Colonic mucosa (tissue), 4 donors: ENCODE data around the gene GRM8. TPM values are rescaled to one million over a fixed set of nuclear protein-coding genes. Genes with fewer than 3 reads are reported as not detected.
"Not testable (repeated sequence)": the region's sequence is repeated elsewhere in the genome, so short reads cannot be mapped to it uniquely, and the experiment has no call there.

ENCODE experiments used
- DNase-seq: peaks from one replicate; pipeline ENCODE4 v3.0.0-alpha.2; 2020
- H3K27ac ChIP-seq: fragments of 200-600 bp; one replicate; pipeline ENCODE4 v1.8.0; 2021
- H3K27me3 ChIP-seq: fragments of 200-600 bp; one replicate; pipeline ENCODE4 v1.8.0; 2021
- H3K36me3 ChIP-seq: fragments of 200-600 bp; one replicate; pipeline ENCODE4 v1.8.0; 2021
- H3K4me1 ChIP-seq: fragments of 200-600 bp; one replicate; pipeline ENCODE4 v1.8.0; 2021; ENCODE audit warnings: mild to moderate bottlenecking
- H3K4me3 ChIP-seq: fragments of 200-600 bp; one replicate; pipeline ENCODE4 v1.8.0; 2021
- H3K9ac ChIP-seq, 2 donors: one replicate each; pipeline ENCODE4 v1.7.0; 2013; ENCODE audit warnings: control low read depth in 2 of 2, low read depth in 2 of 2, low read length in 2 of 2
- H3K9me3 ChIP-seq: fragments of 200-600 bp; one replicate; pipeline ENCODE4 v1.8.0; 2021
- CTCF ChIP-seq: fragments of 200-600 bp; IDR thresholded peaks from one replicate; pipeline ENCODE4 v1.8.0; 2022; ENCODE audit warnings: antibody characterized with exemption, mild to moderate bottlenecking
- intact Hi-C: fragments of 100-400 bp; cut with DNase I; formaldehyde crosslinking; loops from one replicate; pipeline ENCODE4 v1.14.1; 2022
- total RNA-seq, 2 donors: library from RNA; stranded (reverse); fragmentation: NEBNext Ultra II Directional in 1 of 2; extraction: Animal tissue kit (Norgen Biotek cat#: 25700) in 1 of 2; gene quantifications; one replicate each; pipeline ENCODE4 v1.2.1, GENCODE V29; 2021
- donor health status: healthy.
- donor health status: DM: no; HTN: no; CAD: no.
- donor health status: DM: no; HTN: no; CAD: no.

Gene GRM8
- total RNA-seq, 2 donors from 2014 or later: 2.2 to 2.5 TPM

GRCh38 chr7:126937171-126937570, 315.6 kb downstream of the GRM8 start:
- no peak for DNase-seq
- Histone ChIP-seq H3K27me3 (no peaks in the 10 kb centered on the region), H3K36me3 (no peaks in the 10 kb centered on the region), H3K9me3 (no peaks in the 10 kb centered on the region), H3K4me1 (no peaks in the 10 kb centered on the region), H3K9ac (no peak overlapping the region), H3K27ac (no peak overlapping the region), H3K4me3 (no peak overlapping the region)
- no peak for TF ChIP-seq CTCF
- intact Hi-C loops: no loop called here

- no peak for DNase-seq
- no peak overlapping the region for H3K27ac ChIP-seq
- H3K4me1 ChIP-seq: no peaks in the 10 kb centered on the region
- intact Hi-C loops: no loop called here
- no peak overlapping the region for H3K9ac ChIP-seq
- no peaks in the 10 kb centered on the region for H3K36me3 ChIP-seq
- H3K9me3 ChIP-seq: no peaks in the 10 kb centered on the region
- no peak overlapping the region for H3K4me3 ChIP-seq
- no peak for TF ChIP-seq CTCF
- no peaks in the 10 kb centered on the region for H3K27me3 ChIP-seq
These were observed 321.2 kb downstream of the GRM8 start for GRCh38 chr7:126931581-126931980.

GRCh38 chr7:126930166-126930565, 322.6 kb downstream of the GRM8 start:
- Histone ChIP-seq H3K9me3 (no peaks in the 10 kb centered on the region), H3K27me3 (no peaks in the 10 kb centered on the region), H3K9ac (no peak overlapping the region), H3K4me3 (no peak overlapping the region), H3K36me3 (no peaks in the 10 kb centered on the region), H3K4me1 (no peaks in the 10 kb centered on the region), H3K27ac (no peak overlapping the region)
- intact Hi-C loops: no loop called here
- no peak for TF ChIP-seq CTCF
- DNase-seq: no peak

GRCh38 chr7:126924477-126924876, 328.3 kb downstream of the GRM8 start:
- Histone ChIP-seq H3K9ac (no peak overlapping the region), H3K9me3 (no peaks in the 10 kb centered on the region), H3K27ac (no peak overlapping the region), H3K27me3 (no peaks in the 10 kb centered on the region), H3K4me1 (no peaks in the 10 kb centered on the region), H3K36me3 (no peaks in the 10 kb centered on the region), H3K4me3 (no peak overlapping the region)
- DNase-seq: no peak
- no peak for TF ChIP-seq CTCF
- intact Hi-C loops: no loop called here

- H3K36me3 ChIP-seq, H3K9me3 ChIP-seq, DNase-seq, intact Hi-C loops, H3K4me1 ChIP-seq, H3K27me3 ChIP-seq, H3K4me3 ChIP-seq, H3K27ac ChIP-seq, H3K9ac ChIP-seq: not testable (repeated sequence)
These were observed 341.1 kb downstream of the GRM8 start for GRCh38 chr7:126911627-126912026.

GRCh38 chr7:126908564-126908963, 344.2 kb downstream of the GRM8 start:
- H3K36me3 ChIP-seq, H3K4me3 ChIP-seq, H3K4me1 ChIP-seq, H3K9me3 ChIP-seq, H3K27ac ChIP-seq, DNase-seq, H3K27me3 ChIP-seq, H3K9ac ChIP-seq, intact Hi-C loops: not testable (repeated sequence)

GRCh38 chr7:126907657-126908056, 345.1 kb downstream of the GRM8 start:
- H3K27me3 ChIP-seq, H3K9ac ChIP-seq, H3K9me3 ChIP-seq, H3K36me3 ChIP-seq, H3K4me3 ChIP-seq, DNase-seq, H3K27ac ChIP-seq, H3K4me1 ChIP-seq, intact Hi-C loops: not testable (repeated sequence)

- H3K9me3 ChIP-seq, H3K27ac ChIP-seq, H3K4me3 ChIP-seq, H3K36me3 ChIP-seq, intact Hi-C loops, H3K9ac ChIP-seq, H3K27me3 ChIP-seq, DNase-seq, H3K4me1 ChIP-seq: not testable (repeated sequence)
These were observed 347.5 kb downstream of the GRM8 start for GRCh38 chr7:126905255-126905654.

- H3K4me3 ChIP-seq: not testable (repeated sequence)
These were observed 351.5 kb downstream of the GRM8 start for GRCh38 chr7:126901041-126901765.

GRCh38 chr7:126887980-126888379, 364.8 kb downstream of the GRM8 start:
- H3K4me1 ChIP-seq, DNase-seq, H3K27ac ChIP-seq, H3K9ac ChIP-seq, H3K4me3 ChIP-seq, intact Hi-C loops, H3K27me3 ChIP-seq, H3K9me3 ChIP-seq, H3K36me3 ChIP-seq: not testable (repeated sequence)

More at GRCh38 chr7:126901041-126901765, 351.5 kb downstream of the GRM8 start:
- H3K27me3 ChIP-seq, H3K36me3 ChIP-seq, intact Hi-C loops, DNase-seq, H3K9ac ChIP-seq, H3K4me1 ChIP-seq, H3K27ac ChIP-seq, H3K9me3 ChIP-seq: not testable (repeated sequence)
